Adrenal gland (tissue), 12 donors: ENCODE measurements around the gene PCDH9. TPM values are rescaled to one million over a fixed set of nuclear protein-coding genes. Genes with fewer than 3 reads are reported as not detected.

Experiments
- DNase-seq, 7 donors: peaks; one replicate each; pipeline ENCODE4 v3.0.0-alpha.2; 2019 to 2020
- H3K27ac ChIP-seq, 5 donors: fragments of 200-600 bp; sonication (generic) in 4 of 5; 1 replicate in 3 of 5; 2 replicates in 2 of 5; pipeline versions ENCODE4 v1.5.1 to v1.8.0; 2016 to 2020; ENCODE audit warnings: mild to moderate bottlenecking in 1 of 5
- H3K27me3 ChIP-seq: fragments of 200-600 bp; 2 replicates; pipeline ENCODE4 v1.8.0; 2021
- H3K36me3 ChIP-seq, 2 donors: fragments of 200-600 bp; replicated peaks in 1 of 2; 1 replicate in 1 of 2; 2 replicates in 1 of 2; pipeline versions ENCODE4 v1.5.1 to v1.8.0; 2018 to 2022
- H3K4me1 ChIP-seq, 2 donors: fragments of 200-600 bp; replicated peaks in 1 of 2; 1 replicate in 1 of 2; 2 replicates in 1 of 2; pipeline versions ENCODE4 v1.5.1 to v1.8.0; 2018 to 2021
- H3K4me3 ChIP-seq, 4 donors: fragments of 200-600 bp; sonication (generic) in 3 of 4; one replicate each; pipeline ENCODE4 v1.5.1; 2016 to 2018
- H3K9me3 ChIP-seq, 3 donors: fragments of 200-600 bp; sonication (generic) in 1 of 3; replicated peaks in 1 of 3; 1 replicate in 2 of 3; 2 replicates in 1 of 3; pipeline versions ENCODE4 v1.5.1 to v1.8.0; 2016 to 2021
- POLR2A ChIP-seq, 2 donors: fragments of 450-650 bp; IDR thresholded peaks; one replicate each; pipeline ENCODE4 v1.6.1; 2017; ENCODE audit warnings: antibody characterized with exemption in 2 of 2, mild to moderate bottlenecking in 2 of 2, moderate library complexity in 1 of 2
- WGBS, 4 donors: extraction: QIAGEN DNeasy Blood & Tissue Kit in 2 of 4; methylation state at CpG; one replicate each; pipeline versions ENCODE4 v1.1.5 to v1.1.7; 2013 to 2017; 5-methylcytosine and 5-hydroxymethylcytosine counted together
- intact Hi-C, 2 donors: fragments of 100-400 bp; cut with DNase I; formaldehyde crosslinking; loops; one replicate each; pipeline versions ENCODE4 v1.14.1 to v1.15.0; 2022 to 2023
- polyA plus RNA-seq, 3 donors: library from polyadenylated mRNA; stranded (reverse); fragments of 200-250 nt in 2 of 3; fragments of 350-450 nt in 1 of 3; fragmentation: Illumina TruSeq in 1 of 3; extraction: RNeasy Lipid Tissue Mini Kit (QIAGEN cat#74804) in 1 of 3; gene quantifications; one replicate each; pipeline ENCODE4 v1.2.3, GENCODE V29; 2013 to 2014
- total RNA-seq, 9 donors: library from RNA; depleted of rRNA in 4 of 9; stranded (reverse); fragments of >200 nt in 4 of 9; fragments of 120-200 nt in 1 of 9; fragmentation: NEBNext Ultra II Directional in 1 of 9; extraction: Animal tissue kit (Norgen Biotek cat#: 25700) in 1 of 9; gene quantifications; one replicate each; pipeline versions ENCODE4 v1.1.0 to v1.2.4, GENCODE V29; 2013 to 2023
- TF ChIP-seq, protein P1 (sequence below), 6 experiments: fragments of 450-650 bp in 4 of 6; fragments of 200-600 bp in 2 of 6; sonication (generic) in 1 of 6; IDR thresholded peaks; 1 replicate in 5 of 6; 2 replicates in 1 of 6; pipeline versions ENCODE4 v1.5.1 to v1.8.0; 2016 to 2021; ENCODE audit warnings: antibody characterized with exemption in 6 of 6, mild to moderate bottlenecking in 2 of 6, moderate library complexity in 1 of 6
- donor health status: healthy with polysubstance abuse.
- donor health status: Bipolar disorder and iron deficiency.
- donor health status: DM: yes; HTN: yes; CAD: no.
- donor health status: DM: no; HTN: no; CAD: no.
- donor health status: DM: no; HTN: no; CAD: no.
- donor health status: DM: yes; HTN: yes; CAD: no.

PCDH9 gene
- total and polyA plus RNA-seq, 12 donors: 0.71 to 10.9 (median 3.6) TPM

DNA sequence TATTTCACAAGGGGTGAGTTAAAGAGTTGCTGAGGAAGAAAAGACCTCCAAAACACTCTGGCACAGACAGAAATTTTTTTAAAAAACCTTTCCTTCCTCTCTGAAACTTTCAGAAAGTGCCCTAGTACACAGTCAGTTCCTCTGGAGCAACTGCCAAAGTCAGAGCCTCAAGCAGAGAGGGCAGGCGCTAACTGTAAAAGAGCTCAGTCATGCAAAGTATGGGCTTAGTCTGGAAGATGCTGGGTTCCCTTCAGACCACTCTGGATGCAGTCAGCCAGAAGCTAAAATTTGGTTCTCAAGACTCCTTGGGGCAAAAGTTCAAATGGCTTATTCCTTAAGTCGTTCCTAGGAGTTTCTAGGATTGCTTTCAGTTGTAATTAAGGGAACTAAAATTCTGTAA is 671.6 kb downstream of the PCDH9 start:
- no peaks in the 10 kb centered on the region for H3K27me3 ChIP-seq
- intact Hi-C loops: no loop called here
- no peaks in the 10 kb centered on the region for H3K36me3 ChIP-seq
- no peak for DNase-seq
- no peak overlapping the region for H3K4me3 ChIP-seq
- TF ChIP-seq, protein P1, sequence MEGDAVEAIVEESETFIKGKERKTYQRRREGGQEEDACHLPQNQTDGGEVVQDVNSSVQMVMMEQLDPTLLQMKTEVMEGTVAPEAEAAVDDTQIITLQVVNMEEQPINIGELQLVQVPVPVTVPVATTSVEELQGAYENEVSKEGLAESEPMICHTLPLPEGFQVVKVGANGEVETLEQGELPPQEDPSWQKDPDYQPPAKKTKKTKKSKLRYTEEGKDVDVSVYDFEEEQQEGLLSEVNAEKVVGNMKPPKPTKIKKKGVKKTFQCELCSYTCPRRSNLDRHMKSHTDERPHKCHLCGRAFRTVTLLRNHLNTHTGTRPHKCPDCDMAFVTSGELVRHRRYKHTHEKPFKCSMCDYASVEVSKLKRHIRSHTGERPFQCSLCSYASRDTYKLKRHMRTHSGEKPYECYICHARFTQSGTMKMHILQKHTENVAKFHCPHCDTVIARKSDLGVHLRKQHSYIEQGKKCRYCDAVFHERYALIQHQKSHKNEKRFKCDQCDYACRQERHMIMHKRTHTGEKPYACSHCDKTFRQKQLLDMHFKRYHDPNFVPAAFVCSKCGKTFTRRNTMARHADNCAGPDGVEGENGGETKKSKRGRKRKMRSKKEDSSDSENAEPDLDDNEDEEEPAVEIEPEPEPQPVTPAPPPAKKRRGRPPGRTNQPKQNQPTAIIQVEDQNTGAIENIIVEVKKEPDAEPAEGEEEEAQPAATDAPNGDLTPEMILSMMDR (IDR thresholded peaks at IDR 0.05): no peak
- no peak for TF ChIP-seq POLR2A (IDR thresholded peaks at IDR 0.05)
- no peaks in the 10 kb centered on the region for H3K9me3 ChIP-seq
- 70 to 76% (median 72%) methylated on average over 2 of the region's 2 CpGs for WGBS, 4 donors
- H3K27ac ChIP-seq: no peak overlapping the region
- no peaks in the 10 kb centered on the region for H3K4me1 ChIP-seq

GRCh38 chr13:66557357-66557756 is 672.8 kb downstream of the PCDH9 start:
- H3K4me1 ChIP-seq: no peaks in the 10 kb centered on the region
- intact Hi-C loops: no loop called here
- no peak overlapping the region for H3K27ac ChIP-seq
- TF ChIP-seq, protein P1 (IDR thresholded peaks at IDR 0.05): no peak
- no peak for TF ChIP-seq POLR2A (IDR thresholded peaks at IDR 0.05)
- WGBS, 4 donors: 77 to 89% (median 85%) methylated on average over 3 of the region's 3 CpGs
- no peak overlapping the region for H3K4me3 ChIP-seq
- no peak for DNase-seq
- H3K27me3 ChIP-seq: no peaks in the 10 kb centered on the region
- H3K36me3 ChIP-seq: no peaks in the 10 kb centered on the region
- no peaks in the 10 kb centered on the region for H3K9me3 ChIP-seq

DNA sequence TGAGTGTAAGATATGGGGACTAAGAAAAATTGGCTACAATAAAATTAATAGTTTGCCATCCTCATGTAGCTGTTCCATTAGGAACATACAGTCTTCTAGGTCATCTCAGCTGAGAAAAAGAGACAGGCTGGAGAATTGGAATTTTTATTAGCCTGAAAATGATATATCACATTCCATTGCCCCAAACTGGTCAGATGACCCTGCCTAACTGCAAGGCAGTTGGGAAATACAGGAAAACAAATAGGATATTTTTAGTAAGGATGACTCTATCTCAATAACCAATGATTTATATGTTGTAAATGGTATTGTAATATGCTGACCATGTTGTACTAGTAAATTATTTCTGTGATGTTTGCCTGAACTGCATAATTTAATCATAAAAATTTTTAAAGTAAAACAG is 673.8 kb downstream of the PCDH9 start:
- no peaks in the 10 kb centered on the region for H3K36me3 ChIP-seq
- no peak for DNase-seq
- no peaks in the 10 kb centered on the region for H3K4me1 ChIP-seq
- H3K27me3 ChIP-seq: no peaks in the 10 kb centered on the region
- H3K4me3 ChIP-seq: no peak overlapping the region
- no peak for TF ChIP-seq POLR2A (IDR thresholded peaks at IDR 0.05)
- TF ChIP-seq, protein P1 (IDR thresholded peaks at IDR 0.05): no peak
- no peak overlapping the region for H3K27ac ChIP-seq
- intact Hi-C loops: no loop called here
- no peaks in the 10 kb centered on the region for H3K9me3 ChIP-seq

DNA sequence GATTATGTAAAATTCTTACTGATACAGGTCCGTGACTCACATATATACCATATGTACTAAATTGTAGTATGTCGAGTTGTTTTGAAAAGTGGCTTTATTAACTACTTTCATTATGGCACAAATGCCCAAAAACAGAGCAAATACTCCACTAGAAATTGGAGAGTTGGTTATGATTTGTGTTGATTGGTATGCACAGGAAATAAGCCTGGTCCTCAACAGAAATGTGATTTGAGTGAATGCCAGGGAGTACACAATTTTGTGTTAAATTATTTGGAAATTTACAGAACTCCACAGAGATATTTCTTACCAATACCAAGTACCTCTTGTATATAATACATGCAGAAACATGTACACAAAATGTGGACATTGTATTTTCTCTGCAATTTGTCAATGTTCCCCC is 676.7 kb downstream of the PCDH9 start:
- Histone ChIP-seq H3K27me3 (no peaks in the 10 kb centered on the region), H3K4me1 (no peaks in the 10 kb centered on the region), H3K27ac (no peak overlapping the region), H3K9me3 (no peaks in the 10 kb centered on the region), H3K4me3 (no peak overlapping the region), H3K36me3 (no peaks in the 10 kb centered on the region)
- no peak for DNase-seq
- WGBS, 4 donors: 87 to 93% (median 91%) methylated on average over 2 of the region's 2 CpGs
- intact Hi-C loops: no loop called here
- TF ChIP-seq, protein P1 (IDR thresholded peaks at IDR 0.05): no peak
- TF ChIP-seq POLR2A (IDR thresholded peaks at IDR 0.05): no peak
